GM12878 (cell line): ENCODE data around the gene ENPP4. TPM values are rescaled to one million over a fixed set of nuclear protein-coding genes. Genes with fewer than 3 reads are reported as not detected.
A peak's percentile ranks its signal among the peaks of the same experiment; 100 is the strongest.

ENCODE experiments used
- ATAC-seq: fragments of 200-7000 bp; cut with Tn5 transposase; 3 replicates; pipeline ENCODE4 v1.9.1; 2020; ENCODE audit warnings: mild to moderate bottlenecking, moderate library complexity
- BruUV-seq: library from RNA; stranded (reverse); fragments of 400-500 nt; replicated peaks from 2 replicates; lab custom pipeline; 2021; lab: Mats Ljungman, UMichigan
- CTCF ChIA-PET: fragments of 300-600 bp; sonication (Branson Sonifier 250); formaldehyde crosslinking; extraction: SDS; loops from one replicate; lab custom pipeline; 2021; ENCODE audit warnings: inconsistent platforms; lab: Yijun Ruan, JAX
- POLR2A ChIA-PET: fragments of 350-600 bp; formaldehyde crosslinking; extraction: SDS; loops from one replicate; lab custom pipeline; 2021; ENCODE audit warnings: inconsistent platforms; lab: Charles Lee
- RAD21 ChIA-PET: fragments of 300-600 bp; sonication (Branson Sonifier 250); formaldehyde crosslinking; loops from one replicate; lab custom pipeline; 2023; ENCODE audit warnings: antibody characterized with exemption; ENCODE audit not compliant: unreplicated experiment; lab: Charles Lee
- SMC1A ChIA-PET: fragments of 300-600 bp; sonication (Branson Sonifier 250); formaldehyde crosslinking; loops from one replicate; lab custom pipeline; 2023; ENCODE audit not compliant: unreplicated experiment, uncharacterized antibody; lab: Charles Lee
- DNase-seq: peaks from one replicate; pipeline ENCODE4 v3.0.0-alpha.2; 2011; ENCODE audit warnings: low read depth, low spot score
- FAIRE-seq: peaks from 3 replicates; lab custom pipeline; 2011; peaks lifted over from hg19 to GRCh38; lab: Jason Lieb, UNC
- H2AFZ ChIP-seq: 2 replicates; pipeline ENCODE4 v1.6.0; 2011; ENCODE audit warnings: low read depth, low read length, control low read depth; ENCODE audit not compliant: control insufficient read depth
- H3K27ac ChIP-seq: 2 replicates; pipeline ENCODE4 v1.5.1; 2011; ENCODE audit warnings: control low read depth; ENCODE audit not compliant: control insufficient read depth, insufficient read depth
- H3K27me3 ChIP-seq, 2 experiments: replicated peaks in 1 of 2; 2 replicates each; pipeline versions ENCODE4 v1.6.0 to v1.6.1; 2011; ENCODE audit warnings: low read length in 1 of 2; ENCODE audit not compliant: control insufficient read depth in 2 of 2, insufficient read depth in 2 of 2
- H3K36me3 ChIP-seq, 2 experiments: 2 replicates each; pipeline ENCODE4 v1.5.1; 2011; ENCODE audit warnings: low read length in 1 of 2; ENCODE audit not compliant: control insufficient read depth in 2 of 2, insufficient read depth in 2 of 2
- H3K4me1 ChIP-seq: 2 replicates; pipeline ENCODE4 v1.6.1; 2011; ENCODE audit warnings: mild to moderate bottlenecking, low read length, moderate library complexity, mixed read lengths; ENCODE audit not compliant: control insufficient read depth, insufficient read depth
- H3K4me2 ChIP-seq: 2 replicates; pipeline ENCODE4 v1.6.0; 2011; ENCODE audit warnings: control low read depth; ENCODE audit not compliant: control insufficient read depth, insufficient read depth
- H3K4me3 ChIP-seq: fragments of 200-600 bp; sonication (generic); 2 replicates; pipeline ENCODE4 v1.5.1; 2016
- H3K79me2 ChIP-seq: 2 replicates; pipeline ENCODE4 v1.6.0; 2011; ENCODE audit warnings: low read length; ENCODE audit not compliant: control insufficient read depth, insufficient read depth
- H3K9ac ChIP-seq: 2 replicates; pipeline ENCODE4 v1.8.0; 2011; ENCODE audit warnings: low read length, control low read depth, mixed read lengths; ENCODE audit not compliant: control insufficient read depth, insufficient read depth
- H3K9me3 ChIP-seq: replicated peaks from 3 replicates; pipeline ENCODE4 v1.5.1; 2011; ENCODE audit warnings: mild to moderate bottlenecking, low read length; ENCODE audit not compliant: control insufficient read depth, insufficient read depth
- H4K20me1 ChIP-seq: 2 replicates; pipeline ENCODE4 v1.6.0; 2011; ENCODE audit not compliant: control insufficient read depth, insufficient read depth
- CREB1 ChIP-seq: IDR thresholded peaks from 2 replicates; pipeline ENCODE4 v1.6.1; 2012; ENCODE audit warnings: low read depth, mild to moderate bottlenecking, inconsistent platforms
- EGR1 ChIP-seq, 2 experiments: IDR thresholded peaks; 1 replicate in 1 of 2; 2 replicates in 1 of 2; pipeline ENCODE4 v1.6.1; 2011 to 2012; ENCODE audit warnings: low read depth in 2 of 2, low read length in 2 of 2, borderline replicate concordance in 1 of 2, mild to moderate bottlenecking in 1 of 2, moderate library complexity in 1 of 2
- EP300 ChIP-seq, 2 experiments: fragments of 150-350 bp in 1 of 2; IDR thresholded peaks; 2 replicates each; pipeline ENCODE4 v1.6.1; 2011 to 2012; ENCODE audit warnings: low read depth in 2 of 2, low read length in 2 of 2, borderline replicate concordance in 1 of 2, improper control_type of control experiment in 1 of 2, inconsistent platforms in 1 of 2; ENCODE audit not compliant: control insufficient read depth in 1 of 2
- FOS ChIP-seq: IDR thresholded peaks from 3 replicates; pipeline ENCODE4 v1.6.1; 2011; ENCODE audit warnings: borderline replicate concordance; ENCODE audit not compliant: insufficient read length; ENCODE audit errors: extremely low read depth
- MTA3 ChIP-seq: IDR thresholded peaks from 2 replicates; pipeline ENCODE4 v1.6.1; 2012; ENCODE audit warnings: low read length, inconsistent platforms, borderline replicate concordance
- MXI1 ChIP-seq: fragments of 150-350 bp; IDR thresholded peaks from 2 replicates; pipeline ENCODE4 v1.6.1; 2011; ENCODE audit warnings: low read depth, mild to moderate bottlenecking, inconsistent platforms, low read length, improper control_type of control experiment
- SMAD5 ChIP-seq: IDR thresholded peaks from 2 replicates; pipeline ENCODE4 v1.6.1; 2016; ENCODE audit warnings: antibody characterized with exemption, low read depth
- SP1 ChIP-seq: IDR thresholded peaks from one replicate; pipeline ENCODE4 v1.6.1; 2011; ENCODE audit warnings: low read depth, low read length
- TCF7 ChIP-seq: IDR thresholded peaks from 2 replicates; pipeline ENCODE4 v1.6.1; 2014; ENCODE audit warnings: antibody characterized with exemption, borderline replicate concordance
- WRNIP1 ChIP-seq: IDR thresholded peaks from 2 replicates; pipeline ENCODE4 v1.6.1; 2011; ENCODE audit warnings: low read depth, low read length, improper control_type of control experiment, borderline replicate concordance
- ZNF622 ChIP-seq: fragments of 450-650 bp; IDR thresholded peaks from 2 replicates; pipeline ENCODE4 v1.6.1; 2017; ENCODE audit warnings: mild to moderate bottlenecking, inconsistent platforms
- WGBS: methylation state at CpG from one replicate; pipeline ENCODE4 v1.1.6; 2016; ENCODE audit warnings: low lambda C conversion rate; ENCODE audit not compliant: insufficient replicate concordance, insufficient coverage; ENCODE audit errors: missing lambda C conversion rate; 5-methylcytosine and 5-hydroxymethylcytosine counted together
- in situ Hi-C: fragments of 300-500 bp; cut with MboI; formaldehyde crosslinking; loops from 9 replicates; pipeline ENCODE4 v1.14.3; 2018; ENCODE audit warnings: mixed read lengths
- intact Hi-C: fragments of 100-400 bp; cut with micrococcal nuclease; formaldehyde crosslinking; loops from one replicate; pipeline ENCODE4 v1.14.2; 2022; ENCODE audit not compliant: unreplicated experiment
- polyA plus RNA-seq, 11 experiments: library from polyadenylated mRNA; depleted of rRNA in 4 of 11; unstranded in 6 of 11; stranded (reverse) in 5 of 11; fragments of >200 nt; fragmentation: Nextera tagmentation in 4 of 11; fragmentation: Illumina TruSeq in 1 of 11; extraction: Ambion mirVana in 4 of 11; extraction: Trizol in 1 of 11; gene quantifications; 1 replicate in 1 of 11; 2 replicates in 10 of 11; pipeline versions ENCODE4 v1.2.1 to v1.2.3, GENCODE V29; 2011 to 2016; ENCODE audit warnings: inconsistent platforms in 2 of 11, missing spikeins in 2 of 11, low read depth in 1 of 11
- total RNA-seq, 4 experiments: library from RNA; depleted of rRNA in 3 of 4; stranded (reverse); fragments of >200 nt in 3 of 4; fragmentation: Illumina TruSeq in 1 of 4; extraction: Trizol in 1 of 4; gene quantifications; 2 replicates each; pipeline versions ENCODE4 v1.2.1 to v1.2.3, GENCODE V29; 2013 to 2021
- TF ChIP-seq, protein P1 (sequence below): fragments of 150-350 bp; IDR thresholded peaks from 2 replicates; pipeline ENCODE4 v1.6.1; 2016; ENCODE audit warnings: low read depth, low read length
- TF ChIP-seq, protein P2 (sequence below): IDR thresholded peaks from 2 replicates; pipeline ENCODE4 v1.6.1; 2012; ENCODE audit warnings: low read depth, low read length, improper control_type of control experiment
- TF ChIP-seq, protein P3 (sequence below): fragments of 450-650 bp; IDR thresholded peaks from 2 replicates; pipeline ENCODE4 v1.6.1; 2016; ENCODE audit warnings: mild to moderate bottlenecking
- TF ChIP-seq, protein P4 (sequence below): IDR thresholded peaks from 2 replicates; pipeline ENCODE4 v1.6.1; 2012; ENCODE audit warnings: low read depth, low read length, improper control_type of control experiment

ENPP4 gene
- total and polyA plus RNA-seq, 10 of the 15 experiments (the other 5 are each of a cell fraction or from before 2014, with no cell fraction given), result 3.3 to 9.7 (median 5.3) TPM

DNA sequence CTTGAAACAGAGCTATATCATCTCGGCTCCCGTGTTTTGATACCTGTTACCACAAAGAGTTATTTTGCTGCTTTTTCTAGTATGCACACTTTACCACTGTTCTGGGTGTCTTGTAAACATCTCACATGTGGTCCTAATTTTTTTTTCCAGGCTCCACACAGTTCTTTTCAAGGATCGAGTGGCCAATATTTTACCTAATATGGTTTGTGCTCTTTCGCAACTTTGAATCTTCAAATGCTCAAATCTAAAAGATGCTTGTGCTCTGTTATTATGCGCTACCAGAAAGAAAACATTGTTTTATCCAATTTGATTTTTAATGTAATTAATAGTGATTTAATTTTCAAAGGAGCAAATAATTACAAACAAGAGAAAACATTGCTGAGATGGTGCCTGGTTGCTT lies 30.3 kb downstream of the ENPP4 start (continued):
- TF ChIP-seq, protein P1, sequence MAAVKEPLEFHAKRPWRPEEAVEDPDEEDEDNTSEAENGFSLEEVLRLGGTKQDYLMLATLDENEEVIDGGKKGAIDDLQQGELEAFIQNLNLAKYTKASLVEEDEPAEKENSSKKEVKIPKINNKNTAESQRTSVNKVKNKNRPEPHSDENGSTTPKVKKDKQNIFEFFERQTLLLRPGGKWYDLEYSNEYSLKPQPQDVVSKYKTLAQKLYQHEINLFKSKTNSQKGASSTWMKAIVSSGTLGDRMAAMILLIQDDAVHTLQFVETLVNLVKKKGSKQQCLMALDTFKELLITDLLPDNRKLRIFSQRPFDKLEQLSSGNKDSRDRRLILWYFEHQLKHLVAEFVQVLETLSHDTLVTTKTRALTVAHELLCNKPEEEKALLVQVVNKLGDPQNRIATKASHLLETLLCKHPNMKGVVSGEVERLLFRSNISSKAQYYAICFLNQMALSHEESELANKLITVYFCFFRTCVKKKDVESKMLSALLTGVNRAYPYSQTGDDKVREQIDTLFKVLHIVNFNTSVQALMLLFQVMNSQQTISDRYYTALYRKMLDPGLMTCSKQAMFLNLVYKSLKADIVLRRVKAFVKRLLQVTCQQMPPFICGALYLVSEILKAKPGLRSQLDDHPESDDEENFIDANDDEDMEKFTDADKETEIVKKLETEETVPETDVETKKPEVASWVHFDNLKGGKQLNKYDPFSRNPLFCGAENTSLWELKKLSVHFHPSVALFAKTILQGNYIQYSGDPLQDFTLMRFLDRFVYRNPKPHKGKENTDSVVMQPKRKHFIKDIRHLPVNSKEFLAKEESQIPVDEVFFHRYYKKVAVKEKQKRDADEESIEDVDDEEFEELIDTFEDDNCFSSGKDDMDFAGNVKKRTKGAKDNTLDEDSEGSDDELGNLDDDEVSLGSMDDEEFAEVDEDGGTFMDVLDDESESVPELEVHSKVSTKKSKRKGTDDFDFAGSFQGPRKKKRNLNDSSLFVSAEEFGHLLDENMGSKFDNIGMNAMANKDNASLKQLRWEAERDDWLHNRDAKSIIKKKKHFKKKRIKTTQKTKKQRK, result no peak
- TF ChIP-seq EP300 (IDR thresholded peaks at IDR 0.05; ENCODE audit: borderline replicate concordance in 1 of 2, control insufficient read depth in 1 of 2, low read depth in 2 of 2, low read length in 2 of 2) (no peak), TCF7 (no peak), MXI1 (no peak)

DNA sequence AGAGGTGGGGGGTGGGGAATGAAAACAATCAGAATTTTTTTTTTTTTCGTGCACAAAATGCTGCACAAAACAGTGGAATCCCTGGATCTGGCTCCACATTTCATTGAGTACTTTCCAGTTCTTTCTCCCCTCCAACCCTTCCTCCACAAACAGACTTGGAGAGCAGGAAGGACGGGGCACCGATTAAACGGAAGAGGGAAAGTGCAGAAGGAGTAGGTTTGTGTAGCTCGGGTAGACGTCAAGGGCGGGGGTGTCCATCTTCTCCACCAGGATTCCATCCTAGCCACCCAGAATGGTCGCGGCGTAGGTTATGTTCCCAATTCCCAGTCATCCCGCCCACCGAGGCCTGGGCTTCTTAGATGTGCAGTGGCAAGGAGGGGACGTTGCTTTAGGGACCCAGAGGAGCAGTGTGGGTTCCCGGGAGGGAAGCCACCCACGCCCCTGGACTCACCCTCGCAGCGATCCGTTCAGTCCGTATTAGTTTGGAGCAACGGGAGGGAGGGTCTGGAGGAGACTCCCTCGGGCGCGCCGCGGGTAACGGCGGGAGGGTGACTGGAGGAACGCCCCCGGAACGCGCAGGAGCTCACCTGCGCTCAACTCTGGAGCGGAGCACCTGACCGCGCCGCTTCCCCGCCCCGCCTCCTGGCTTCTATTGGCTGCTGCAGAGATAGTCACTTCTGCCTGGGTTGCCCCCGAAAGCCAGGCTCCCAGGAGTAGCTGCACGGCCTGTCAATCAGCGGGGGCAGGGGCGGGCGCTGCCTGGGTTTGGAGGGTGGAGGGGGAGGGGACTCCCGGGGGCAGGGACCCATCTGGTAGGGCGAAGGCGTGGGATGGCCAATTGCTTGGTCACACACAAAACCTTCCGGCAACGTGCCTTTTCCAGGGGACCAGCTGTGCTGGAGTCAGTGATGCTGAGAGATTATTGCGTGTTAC lies 40.8 kb downstream of the ENPP4 start, which contains the start of gene ENPP5:
Gene ENPP5 (minus strand): TSS at position 624 of the 933 bp plus-strand sequence. CDS start 2,718 bp downstream, outside the sequence.
- Histone ChIP-seq H3K27me3 (peaks cover 0 to 6% of the 10 kb centered on the region in 2 experiments; a peak in 2 of 4 replicates), H3K27ac (no peak within 1 kb of the TSS), H3K9me3 (no peaks in the 10 kb centered on the region), H3K79me2 (no peaks in the 10 kb centered on the region), H4K20me1 (no peaks in the 10 kb centered on the region), H3K4me2 (peak within 1 kb of the TSS; percentile 89), H3K4me3 (peak within 1 kb of the TSS; percentile 66; the same call in 1 of the 2 replicates), H3K9ac (no peak within 1 kb of the TSS), H3K4me1 (peaks cover 3% of the 10 kb centered on the region), H3K36me3 (no peaks in the 10 kb centered on the region), H2AFZ (peak within 1 kb of the TSS; percentile 80)
- peak; percentile 78 for ATAC-seq
- intact Hi-C loops, result no loop called here
- ChIA-PET SMC1A (interaction anchor here (0.6 kb wide), 2 partner anchors 45 to 503 kb away, joined by 3 to 4 read pairs; no protein-coding TSS in a partner anchor), CTCF (interaction anchor here (1.1 kb wide), 1 partner anchor 80 kb away, joined by 5 read pairs; no protein-coding TSS in a partner anchor), RAD21 (no interaction called here), POLR2A (interaction anchor here (0.5 kb wide), 1 partner anchor 1987 kb away, joined by 3 read pairs; no protein-coding TSS in a partner anchor)
- BruUV-seq, result no TSS peak
- 4% methylated on average over 49 of the region's 49 CpGs for WGBS
- no peak for FAIRE-seq
- in situ Hi-C loops, result no loop called here
- DNase-seq, result peak; percentile 12
- TF ChIP-seq EGR1 (IDR thresholded peaks at IDR 0.05; ENCODE audit: borderline replicate concordance in 1 of 2, low read depth in 2 of 2, low read length in 2 of 2) (peak in 1 of 2 experiments; percentile 34; a peak in 1 of 3 replicates), MTA3 (no peak), WRNIP1 (no peak), FOS (peak; percentile 27), SP1 (peak; percentile 82), CREB1 (0 out of 2 replicates have a peak, but pooled peaks have one; percentile 13), ZNF622 (no peak), SMAD5 (no peak)
- TF ChIP-seq, protein P2, sequence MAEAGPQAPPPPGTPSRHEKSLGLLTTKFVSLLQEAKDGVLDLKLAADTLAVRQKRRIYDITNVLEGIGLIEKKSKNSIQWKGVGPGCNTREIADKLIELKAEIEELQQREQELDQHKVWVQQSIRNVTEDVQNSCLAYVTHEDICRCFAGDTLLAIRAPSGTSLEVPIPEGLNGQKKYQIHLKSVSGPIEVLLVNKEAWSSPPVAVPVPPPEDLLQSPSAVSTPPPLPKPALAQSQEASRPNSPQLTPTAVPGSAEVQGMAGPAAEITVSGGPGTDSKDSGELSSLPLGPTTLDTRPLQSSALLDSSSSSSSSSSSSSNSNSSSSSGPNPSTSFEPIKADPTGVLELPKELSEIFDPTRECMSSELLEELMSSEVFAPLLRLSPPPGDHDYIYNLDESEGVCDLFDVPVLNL, result no peak
- TF ChIP-seq, protein P3, sequence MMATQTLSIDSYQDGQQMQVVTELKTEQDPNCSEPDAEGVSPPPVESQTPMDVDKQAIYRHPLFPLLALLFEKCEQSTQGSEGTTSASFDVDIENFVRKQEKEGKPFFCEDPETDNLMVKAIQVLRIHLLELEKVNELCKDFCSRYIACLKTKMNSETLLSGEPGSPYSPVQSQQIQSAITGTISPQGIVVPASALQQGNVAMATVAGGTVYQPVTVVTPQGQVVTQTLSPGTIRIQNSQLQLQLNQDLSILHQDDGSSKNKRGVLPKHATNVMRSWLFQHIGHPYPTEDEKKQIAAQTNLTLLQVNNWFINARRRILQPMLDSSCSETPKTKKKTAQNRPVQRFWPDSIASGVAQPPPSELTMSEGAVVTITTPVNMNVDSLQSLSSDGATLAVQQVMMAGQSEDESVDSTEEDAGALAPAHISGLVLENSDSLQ, result peak; percentile 95
- TF ChIP-seq, protein P4, sequence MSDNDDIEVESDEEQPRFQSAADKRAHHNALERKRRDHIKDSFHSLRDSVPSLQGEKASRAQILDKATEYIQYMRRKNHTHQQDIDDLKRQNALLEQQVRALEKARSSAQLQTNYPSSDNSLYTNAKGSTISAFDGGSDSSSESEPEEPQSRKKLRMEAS, result no peak
